HG03060 (cell line): ENCODE data around the gene PSME2.

ENCODE experiments used
- ATAC-seq: cut with Tn5 transposase; IDR thresholded peaks from one replicate; pipeline ENCODE4 v1.9.1; 2021; ENCODE audit warnings: low read depth, moderate number of reproducible peaks; ENCODE audit not compliant: unreplicated experiment

The PSME2 gene, protein sequence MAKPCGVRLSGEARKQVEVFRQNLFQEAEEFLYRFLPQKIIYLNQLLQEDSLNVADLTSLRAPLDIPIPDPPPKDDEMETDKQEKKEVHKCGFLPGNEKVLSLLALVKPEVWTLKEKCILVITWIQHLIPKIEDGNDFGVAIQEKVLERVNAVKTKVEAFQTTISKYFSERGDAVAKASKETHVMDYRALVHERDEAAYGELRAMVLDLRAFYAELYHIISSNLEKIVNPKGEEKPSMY

DNA sequence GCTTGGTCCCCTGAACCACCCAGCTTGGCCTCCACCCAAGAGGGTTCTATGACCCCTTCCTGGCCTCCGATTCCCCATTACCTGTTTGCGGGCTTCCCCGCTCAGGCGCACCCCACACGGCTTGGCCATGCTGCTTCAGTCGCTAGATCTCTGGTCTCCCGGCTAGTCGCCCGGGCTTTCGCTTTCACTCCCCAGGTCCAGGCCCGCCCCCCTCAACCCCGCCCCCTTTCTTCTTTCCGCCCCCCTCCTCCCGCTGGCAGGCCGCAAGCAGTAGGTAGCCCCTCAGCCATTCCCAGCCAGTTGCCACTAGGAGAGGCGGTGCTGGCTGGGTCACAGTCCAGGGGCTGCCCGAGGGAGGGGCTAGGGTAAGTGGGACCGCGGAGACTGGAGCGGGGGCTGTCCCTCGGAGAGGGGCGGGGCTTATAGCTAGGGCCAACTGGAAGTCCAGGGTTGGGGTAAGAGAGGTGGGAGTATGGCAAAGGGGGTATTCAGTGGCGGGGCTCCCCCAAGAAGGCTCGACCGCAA lies at the start of gene PSME2:
Gene PSME2 (minus strand): TSS at position 158 of the 525 bp plus-strand sequence. CDS start 29 bp downstream, at position 129.
- peak; percentile 50 for ATAC-seq

DNA sequence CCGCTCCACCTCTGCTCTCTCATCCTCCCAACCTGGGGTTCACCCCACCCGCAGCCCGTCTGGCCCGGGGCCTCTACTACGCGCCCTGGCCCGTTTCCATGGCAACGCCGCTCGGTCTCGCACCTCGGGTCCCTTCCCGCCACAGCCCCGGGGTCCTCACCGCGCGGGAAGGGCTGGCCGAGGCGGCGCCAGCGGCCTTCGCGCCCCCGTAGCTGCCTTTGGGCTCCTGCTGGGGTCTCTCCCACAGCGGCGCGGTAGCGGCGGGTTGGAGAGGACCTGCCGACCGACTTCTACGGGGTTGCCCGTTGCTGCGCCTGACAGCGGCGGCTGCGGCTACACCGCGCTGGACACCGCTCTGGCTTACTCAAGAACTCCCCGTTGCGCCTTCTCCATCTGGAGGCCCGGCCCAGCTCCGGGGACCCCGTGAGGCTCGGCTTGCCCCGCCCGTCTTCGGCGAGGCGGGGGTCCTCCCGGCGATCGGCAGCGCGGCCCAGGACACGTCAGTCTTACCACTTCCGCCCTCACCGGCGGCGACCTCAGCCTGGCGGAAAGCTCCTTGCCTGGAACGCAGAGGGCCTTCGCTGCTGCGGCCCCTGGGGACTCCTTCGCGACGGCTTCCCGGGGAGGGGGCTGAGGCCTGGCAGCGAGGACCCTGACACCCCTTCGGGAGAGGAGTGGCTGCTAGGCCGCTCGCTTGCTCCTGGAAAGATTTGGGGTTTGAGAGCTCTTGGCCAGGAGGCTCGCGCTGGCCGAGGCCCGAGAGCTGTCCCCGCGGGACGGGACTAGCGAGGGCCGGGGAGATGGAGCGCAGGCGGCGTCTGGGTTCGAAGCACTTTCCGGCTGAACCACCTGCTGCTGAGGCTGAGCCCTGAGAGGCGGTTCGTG lies 49.0 kb upstream of the PSME2 start, which contains the start of gene TM9SF1:
Gene TM9SF1 (minus strand): TSS at position 256 of the 885 bp plus-strand sequence. CDS start 422 bp downstream, outside the sequence.
- ATAC-seq = peak; percentile 51

DNA sequence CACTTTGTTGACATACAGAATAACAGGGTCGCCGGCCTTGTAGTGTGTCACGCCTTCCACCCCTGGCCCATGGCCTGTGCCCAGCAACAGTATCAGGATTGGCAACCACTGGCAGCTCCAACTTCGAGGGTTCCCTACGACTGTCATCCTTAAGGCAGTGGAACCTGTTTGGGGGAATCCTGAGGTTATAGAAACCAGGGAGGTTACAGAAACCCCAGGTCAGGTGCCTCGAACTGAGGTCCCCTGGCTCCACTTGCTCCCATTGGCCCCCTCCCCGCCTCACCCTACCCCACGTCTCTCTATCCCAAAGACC lies 48.4 kb upstream of the PSME2 start:
- ATAC-seq = no peak

DNA sequence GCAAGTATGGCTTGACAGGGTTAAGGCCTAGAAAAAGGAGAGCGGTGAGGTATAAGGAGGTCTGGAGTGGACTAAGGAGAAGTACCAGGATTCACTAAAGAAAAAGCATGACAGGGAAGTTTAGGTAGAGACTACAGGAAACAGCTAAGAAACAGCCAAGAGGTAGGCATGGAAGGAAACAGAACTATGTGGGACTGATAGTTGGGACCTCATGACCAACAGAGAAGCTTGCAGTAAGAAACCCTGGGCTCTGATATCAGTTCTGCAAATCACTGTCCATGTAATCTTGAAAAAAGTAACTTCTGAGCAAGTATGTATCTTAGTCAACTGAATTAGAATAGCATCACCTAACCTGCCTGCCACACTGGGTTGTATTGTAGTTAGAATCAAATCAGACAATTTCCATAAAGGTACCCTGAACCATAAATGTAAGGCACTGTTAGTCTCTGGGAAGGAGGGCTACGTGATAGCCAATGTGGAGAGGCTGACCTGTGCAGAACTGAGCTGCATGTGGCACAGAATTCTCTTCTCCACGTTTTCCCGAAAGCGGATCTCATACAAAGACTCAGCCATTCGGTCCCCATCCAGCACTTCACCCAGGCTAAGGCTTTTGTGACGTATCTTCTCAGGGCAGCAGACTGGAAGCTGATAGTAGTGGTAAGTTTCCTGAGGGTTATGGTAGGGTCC lies 47.9 kb upstream of the PSME2 start:
- ATAC-seq = no peak

DNA sequence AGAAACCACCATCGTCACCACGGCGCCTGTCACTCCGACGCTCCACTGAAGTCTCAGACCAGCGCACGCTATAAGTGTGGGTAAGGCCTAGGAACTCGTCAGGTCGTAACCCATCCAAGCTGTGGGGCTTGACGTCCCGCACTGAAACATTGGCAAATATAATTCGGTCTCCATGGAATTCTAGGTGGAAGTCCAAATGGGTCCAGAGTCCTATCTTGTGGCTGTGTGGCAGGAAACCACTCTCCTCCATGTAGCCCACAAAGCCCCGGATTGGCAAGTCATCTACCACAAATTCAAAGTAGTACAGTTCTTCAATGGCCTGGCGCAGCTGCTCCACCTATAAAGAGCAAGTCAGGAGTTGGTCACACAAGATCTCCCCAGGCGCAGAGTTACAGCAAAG lies 46.5 kb upstream of the PSME2 start:
- ATAC-seq = no peak

DNA sequence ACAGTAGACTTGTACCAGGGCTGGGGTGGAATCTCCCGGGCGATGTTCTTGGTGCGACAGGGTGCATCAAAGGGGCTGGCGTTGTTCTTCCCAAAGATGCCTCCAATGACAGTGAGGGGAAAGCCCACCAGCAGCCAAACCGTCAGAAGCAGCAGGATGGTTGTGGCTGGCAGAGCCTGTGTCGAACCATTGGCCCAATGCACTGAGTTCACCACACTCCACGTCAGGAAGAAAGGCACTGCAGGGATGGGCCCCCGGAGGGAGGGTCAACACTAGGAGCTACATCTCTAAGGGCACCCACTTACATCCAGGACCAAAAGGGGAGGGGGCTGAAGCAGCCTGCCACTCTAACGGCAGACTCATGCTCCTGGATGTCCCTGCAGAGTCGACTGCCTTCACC lies 44.0 kb upstream of the PSME2 start:
- ATAC-seq = no peak

DNA sequence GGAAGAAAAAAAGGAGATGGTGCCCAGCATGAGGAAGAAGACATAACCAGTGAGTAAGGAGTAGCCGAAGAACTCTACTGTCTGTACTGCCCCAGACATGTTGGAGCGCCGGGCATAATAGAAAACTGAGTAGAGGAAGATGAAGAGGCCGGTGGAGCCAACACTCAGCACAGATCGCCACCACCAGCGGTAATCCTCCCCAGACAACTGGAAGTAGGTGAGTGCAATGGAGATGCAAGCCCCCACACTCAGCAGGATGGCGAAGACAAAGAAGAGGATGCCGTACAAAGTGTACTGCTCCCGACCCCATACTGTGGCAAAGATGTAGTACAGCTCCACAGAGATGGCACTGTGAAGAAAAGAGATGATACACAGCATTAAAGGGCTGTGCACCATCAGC lies 43.0 kb upstream of the PSME2 start:
- no peak for ATAC-seq

DNA sequence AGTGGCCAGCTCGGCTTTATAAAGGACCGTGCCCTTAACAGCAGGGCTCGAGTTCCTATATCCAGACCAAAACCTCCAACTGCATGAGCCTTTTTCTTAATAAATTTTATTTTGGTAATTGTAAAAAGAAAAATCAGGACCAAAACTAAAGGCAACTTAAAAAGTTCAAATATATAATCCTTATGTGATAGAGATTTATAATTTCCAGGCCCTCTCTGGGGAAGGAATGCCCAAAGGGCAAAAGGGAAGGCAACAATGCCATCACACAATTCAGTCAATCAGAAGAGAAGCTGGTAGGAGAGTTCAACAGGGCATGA lies 42.6 kb upstream of the PSME2 start:
- ATAC-seq = no peak

DNA sequence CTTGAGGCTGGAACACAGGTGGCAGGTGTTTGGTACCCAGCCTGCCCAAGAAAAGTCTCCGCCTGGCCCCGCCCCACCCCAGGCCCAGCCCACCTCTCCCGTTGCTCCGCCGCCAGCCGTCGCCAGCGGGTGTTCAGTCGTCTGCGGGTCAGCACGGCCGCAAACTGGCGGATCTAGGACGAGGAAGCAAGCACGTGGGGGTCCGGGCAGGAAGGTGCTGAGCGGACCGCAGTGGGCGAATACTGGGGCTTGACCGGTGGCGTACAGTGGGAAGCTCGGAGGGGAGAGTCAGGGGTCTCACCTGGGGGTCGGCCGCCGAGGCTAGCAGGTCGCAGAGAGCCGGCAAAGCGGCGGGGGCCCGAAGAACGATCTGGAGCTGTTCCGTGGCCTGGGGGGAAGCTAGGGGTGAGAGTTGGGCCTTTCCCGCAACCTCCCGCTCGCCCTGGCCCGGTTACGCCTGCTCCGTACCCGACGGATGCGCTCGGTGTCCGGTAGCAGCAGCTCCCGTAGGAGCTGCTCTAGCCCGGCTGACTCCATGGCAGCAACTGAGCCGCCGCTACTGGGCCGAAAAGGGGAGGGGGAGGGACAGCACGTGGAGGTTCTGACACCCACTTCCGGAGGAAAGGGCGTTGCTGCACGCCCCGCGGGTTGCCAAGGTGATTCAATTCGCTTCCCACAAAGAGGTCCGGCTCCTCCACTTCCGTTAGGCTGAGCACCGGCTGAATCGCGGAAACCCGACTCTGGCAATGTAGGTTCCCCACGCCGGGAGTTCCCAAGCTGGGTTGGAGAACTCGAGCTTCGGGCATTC lies 42.0 kb upstream of the PSME2 start, which contains the start of gene IPO4:
Gene IPO4 (minus strand): TSS at position 566 of the 808 bp plus-strand sequence. CDS start 29 bp downstream, at position 537.
- peak; percentile 63 for ATAC-seq

DNA sequence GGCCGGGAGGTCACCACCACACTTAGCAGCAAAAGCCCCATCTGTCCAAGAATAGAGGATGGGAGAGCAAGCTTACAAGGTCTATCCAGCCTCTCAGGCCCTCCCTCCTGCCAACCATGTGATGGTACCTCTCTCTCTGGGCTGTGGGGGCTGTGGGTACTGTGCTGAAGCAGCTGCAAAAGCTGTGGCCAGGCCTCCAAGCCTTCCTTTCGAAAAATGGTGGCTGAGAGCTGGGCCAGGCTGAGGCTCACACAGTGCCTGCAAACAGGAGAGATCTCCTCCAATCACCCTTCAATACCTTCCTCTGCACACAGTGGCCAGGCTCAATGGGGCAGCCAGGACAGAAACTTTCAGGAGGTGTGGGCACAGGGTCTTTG lies 41.1 kb upstream of the PSME2 start:
- ATAC-seq = no peak

DNA sequence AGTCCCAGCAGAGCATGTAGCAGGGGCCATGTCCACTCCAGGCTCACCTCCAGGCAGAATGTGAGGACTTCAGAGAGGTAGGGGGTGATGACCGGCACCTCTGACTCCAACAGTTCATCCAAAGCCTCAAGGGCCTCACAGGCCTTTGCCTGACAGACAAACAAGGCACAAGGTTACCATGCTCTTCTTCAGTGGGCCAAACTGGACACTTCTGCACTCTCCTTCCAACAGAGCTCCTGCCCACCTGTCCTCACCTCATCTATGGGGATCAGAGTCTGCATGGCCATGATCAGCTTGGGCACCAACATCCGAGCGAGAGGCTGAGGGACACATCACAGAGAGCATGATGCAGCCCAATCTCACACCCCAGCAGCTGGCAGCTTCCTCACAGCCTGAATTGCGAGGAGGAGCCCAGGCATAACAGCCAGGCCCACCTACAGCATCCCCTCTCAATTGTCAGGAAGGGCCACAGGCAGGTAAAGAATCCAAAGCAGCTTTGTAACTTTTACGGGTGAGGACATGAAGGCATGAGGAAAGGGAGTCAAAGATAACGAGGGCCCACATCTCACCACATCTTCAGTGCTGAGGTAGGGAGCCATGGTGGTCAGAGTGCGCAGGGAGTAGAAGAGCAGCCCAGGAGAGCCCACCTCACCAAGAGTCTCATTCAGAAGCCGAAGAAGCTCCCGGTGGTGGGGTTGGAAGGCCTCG lies 40.6 kb upstream of the PSME2 start:
- ATAC-seq = no peak

DNA sequence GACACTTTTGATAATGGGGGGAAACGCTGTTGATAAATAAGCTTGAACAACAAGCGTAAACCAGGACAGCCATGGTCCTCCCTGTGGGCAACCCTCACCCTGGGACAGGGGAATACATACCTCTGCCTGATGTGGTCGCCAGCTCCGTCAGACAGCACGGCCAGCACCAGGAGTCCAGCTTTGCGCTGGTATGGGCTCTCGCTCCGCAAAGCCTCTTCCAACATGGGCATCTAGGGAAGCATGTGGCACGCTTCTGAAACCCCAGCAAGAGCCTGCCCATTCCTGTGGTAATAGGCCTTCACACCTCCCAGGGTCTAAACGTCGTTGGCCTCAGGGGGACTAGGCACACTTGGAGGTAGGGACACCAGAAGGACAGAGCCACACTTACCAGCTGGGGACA lies 39.3 kb upstream of the PSME2 start:
- no peak for ATAC-seq

DNA sequence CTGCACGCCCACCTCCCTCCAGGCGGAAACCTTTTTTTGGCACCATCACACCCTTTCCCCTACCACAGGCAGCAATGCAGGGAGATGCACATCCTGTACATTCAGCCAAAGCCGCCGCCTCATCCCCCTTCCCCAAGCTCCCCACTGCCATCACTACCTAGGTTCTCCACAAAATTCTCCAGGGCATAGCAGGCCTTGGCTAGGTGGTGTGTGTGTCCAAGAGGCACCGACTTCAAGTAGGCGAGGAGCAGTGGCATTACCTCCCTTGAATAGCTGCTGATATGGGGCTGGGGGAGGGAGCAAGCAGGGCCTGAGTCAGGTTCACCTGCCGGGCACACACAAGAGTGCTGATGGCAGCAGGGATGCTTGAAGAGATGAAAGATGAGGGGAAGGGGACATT lies 38.6 kb upstream of the PSME2 start:
- ATAC-seq = no peak

DNA sequence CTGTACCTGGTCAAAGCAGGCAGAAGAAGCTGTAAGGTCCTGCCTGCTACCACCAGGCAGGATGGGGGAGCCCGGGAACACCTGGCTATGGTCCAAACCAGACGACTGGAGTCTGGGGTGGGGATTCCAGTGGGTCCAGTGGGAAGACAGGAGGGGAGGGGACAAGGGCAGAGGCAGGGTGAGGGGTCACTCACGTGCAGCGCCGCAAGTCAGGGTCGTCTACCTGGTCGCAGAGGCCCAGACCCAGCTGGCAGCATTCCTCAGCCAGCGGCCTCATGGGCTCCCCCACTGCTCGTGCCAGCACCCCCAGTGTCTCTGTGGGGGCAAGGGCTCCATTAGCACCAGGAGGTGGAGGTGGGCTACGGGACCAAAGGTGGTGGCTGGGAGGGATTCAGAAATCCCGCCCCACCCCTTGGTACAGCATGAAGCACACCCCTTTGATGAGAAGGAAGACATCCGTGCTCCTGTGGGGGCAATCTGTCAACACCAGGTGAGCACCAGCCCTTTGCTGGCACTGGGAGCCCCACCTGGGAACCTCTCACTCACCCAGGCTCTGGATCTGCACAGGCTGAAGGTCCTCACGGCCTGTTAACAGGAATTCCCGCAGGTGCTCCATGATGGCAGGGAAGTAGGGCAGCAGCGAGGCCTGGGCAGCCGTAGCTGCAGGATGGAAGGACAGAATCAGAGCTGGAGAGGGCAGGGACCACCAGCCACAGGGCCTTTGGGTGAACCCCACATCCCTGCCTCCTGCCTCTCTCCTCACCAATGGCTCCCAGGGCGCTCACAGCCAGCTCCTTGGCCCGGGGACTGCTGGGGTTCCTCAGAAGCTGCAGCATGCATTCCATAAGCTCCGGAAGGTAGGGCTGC lies 37.9 kb upstream of the PSME2 start:
- no peak for ATAC-seq

DNA sequence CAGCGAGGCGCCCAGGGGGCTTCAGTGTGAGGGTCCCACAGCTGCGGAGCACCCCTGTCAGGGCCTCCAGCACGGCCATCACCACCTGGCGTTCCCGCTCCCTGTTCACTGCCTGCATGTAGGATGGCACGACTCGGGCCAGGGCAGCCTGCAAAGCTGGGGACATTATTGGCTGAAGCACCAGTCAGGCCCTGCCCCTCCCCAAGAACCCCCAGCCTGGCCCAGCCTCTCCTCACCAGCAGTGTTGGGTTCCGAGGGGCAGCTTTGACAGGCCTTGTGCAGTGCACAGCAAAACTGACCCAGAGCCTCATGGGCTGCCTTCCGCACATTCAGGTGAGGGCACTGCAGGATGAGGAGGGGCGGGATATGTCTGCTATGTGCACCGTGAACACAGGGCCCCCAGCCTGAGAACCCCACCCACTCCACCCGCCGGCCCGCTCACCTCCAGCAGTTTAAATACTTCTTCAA lies 36.6 kb upstream of the PSME2 start:
- no peak for ATAC-seq

DNA sequence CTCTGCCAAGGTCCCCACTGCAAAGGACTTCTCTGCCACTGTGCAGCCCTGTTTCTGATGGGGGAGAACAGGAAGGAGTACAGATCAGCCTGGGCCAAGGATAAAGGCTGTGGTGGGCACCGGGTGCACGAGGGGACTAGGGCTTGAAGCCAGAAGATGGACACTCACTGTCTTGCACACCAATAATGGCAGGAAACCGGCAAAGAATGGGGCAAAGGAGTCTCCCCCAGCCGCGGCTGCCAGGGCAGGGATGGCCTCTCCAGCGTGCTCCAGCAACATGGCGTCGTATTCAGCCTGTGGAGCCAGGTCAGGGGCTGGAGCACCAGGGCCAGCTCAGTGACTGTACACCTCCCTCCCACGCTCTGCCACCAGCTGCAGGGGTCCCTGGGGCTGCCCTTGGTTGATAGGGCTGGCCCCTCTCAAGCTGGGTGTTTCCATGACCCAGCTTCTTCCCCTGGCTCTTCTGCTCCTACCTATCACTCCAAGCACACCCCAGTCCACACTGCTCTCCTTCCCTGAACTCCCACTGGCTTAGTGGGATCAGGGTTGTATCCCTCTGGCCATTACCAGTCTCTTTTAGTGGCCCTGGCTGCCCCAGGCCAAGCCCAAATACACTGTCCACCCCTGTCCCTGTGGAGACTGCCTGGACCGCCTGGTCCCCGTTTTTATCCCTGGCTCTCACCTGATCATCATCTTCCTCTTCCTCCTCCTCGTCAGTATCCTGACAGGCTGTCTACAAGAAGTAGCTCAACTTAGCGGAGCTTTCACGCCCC lies 35.9 kb upstream of the PSME2 start:
- no peak for ATAC-seq

DNA sequence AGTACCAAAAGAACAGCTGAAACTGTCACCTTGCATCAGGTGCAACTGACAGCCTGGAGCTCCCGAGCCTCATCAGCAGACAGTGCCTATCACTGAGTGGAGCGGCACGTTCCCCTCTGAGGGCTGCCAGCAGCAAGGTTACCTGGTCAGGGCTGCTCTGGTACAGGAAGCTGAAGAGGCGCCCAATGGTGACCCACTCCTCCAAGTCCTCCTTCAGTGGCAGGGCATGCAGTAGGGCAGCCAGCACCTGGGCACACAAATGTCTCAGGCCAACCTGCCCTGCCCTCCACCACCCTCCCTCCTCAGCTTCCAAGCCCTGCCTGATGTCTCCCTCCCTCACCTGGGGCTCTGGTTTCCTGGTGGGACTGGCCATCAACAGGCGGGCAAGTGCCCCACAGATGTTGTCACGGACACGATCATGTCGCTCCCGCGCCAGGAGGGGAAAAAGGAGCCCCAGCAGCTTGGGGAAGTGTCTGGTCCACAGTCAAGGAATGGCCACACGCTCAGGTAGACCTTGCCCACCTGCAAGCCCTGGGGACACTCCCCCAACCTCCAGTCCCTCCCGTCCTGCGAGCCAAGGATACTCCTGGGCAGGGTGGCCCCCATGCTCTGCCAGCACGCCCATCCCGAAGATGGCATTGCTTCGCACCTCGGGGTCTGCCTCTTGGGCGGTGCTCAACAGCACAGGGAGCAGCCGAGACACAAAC lies 35.1 kb upstream of the PSME2 start:
- no peak for ATAC-seq
